Measurements from ENCODE around the gene AMELX.

Gene AMELX

GRCh38 chrX:11311706-11312105 lies 18.5 kb downstream of the AMELX start:
- no peak for DNase-seq

GRCh38 chrX:11319806-11320520 lies 26.8 kb downstream of the AMELX start:
- no peak for DNase-seq

- no peak for DNase-seq
Observed at GRCh38 chrX:11321986-11322385, 28.8 kb downstream of the AMELX start.

GRCh38 chrX:11328134-11328533 lies 34.9 kb downstream of the AMELX start:
- no peak for DNase-seq

GRCh38 chrX:11329021-11329420 lies 35.8 kb downstream of the AMELX start:
- DNase-seq = no peak

GRCh38 chrX:11331788-11332187 lies 38.6 kb downstream of the AMELX start:
- no peak for DNase-seq

- no peak for DNase-seq
Observed at GRCh38 chrX:11334165-11334564, 41.0 kb downstream of the AMELX start.

- DNase-seq = no peak
Observed at GRCh38 chrX:11336201-11336600, 43.0 kb downstream of the AMELX start.

GRCh38 chrX:11337292-11338009 lies 44.2 kb downstream of the AMELX start:
- DNase-seq = no peak

GRCh38 chrX:11341274-11342201 lies 48.3 kb downstream of the AMELX start:
- DNase-seq = no peak

GRCh38 chrX:11342673-11343072 lies 49.5 kb downstream of the AMELX start:
- no peak for DNase-seq

GRCh38 chrX:11346121-11346682 lies 53.0 kb downstream of the AMELX start:
- no peak for DNase-seq

GRCh38 chrX:11347300-11347699 lies 54.1 kb downstream of the AMELX start:
- no peak for DNase-seq

GRCh38 chrX:11349020-11349419 lies 55.8 kb downstream of the AMELX start:
- no peak for DNase-seq

- DNase-seq = no peak
Observed at GRCh38 chrX:11349661-11350337, 56.6 kb downstream of the AMELX start.
